Kidney (tissue), 14 donors: Measurements from ENCODE around the gene RBBP8. TPM values are rescaled to one million over a fixed set of nuclear protein-coding genes. Genes with fewer than 3 reads are reported as not detected.

Experiments used
- DNase-seq, 5 donors: peaks; one replicate each; pipeline ENCODE4 v3.0.0-alpha.2; 2013 to 2020
- FAIRE-seq: peaks from 2 replicates; lab custom pipeline; 2012; peaks lifted over from hg19 to GRCh38; lab: Jason Lieb, UNC
- H3K27ac ChIP-seq, 2 donors: one replicate each; pipeline ENCODE4 v1.7.0; 2013; ENCODE audit warnings: low read depth in 2 of 2, low read length in 2 of 2, inconsistent platforms in 1 of 2
- H3K27me3 ChIP-seq: one replicate; pipeline ENCODE4 v1.7.1; 2013; ENCODE audit warnings: low read length, inconsistent platforms; ENCODE audit not compliant: control insufficient read depth, insufficient read depth
- H3K36me3 ChIP-seq, 3 donors: one replicate each; pipeline versions ENCODE4 v1.7.0 to v1.7.1; 2013; ENCODE audit warnings: low read length in 3 of 3, control low read depth in 1 of 3, inconsistent platforms in 1 of 3; ENCODE audit not compliant: insufficient read depth in 3 of 3, control insufficient read depth in 2 of 3
- H3K4me1 ChIP-seq, 3 donors: one replicate each; pipeline versions ENCODE4 v1.7.0 to v1.7.1; 2013; ENCODE audit warnings: low read length in 3 of 3, inconsistent platforms in 1 of 3, low read depth in 1 of 3; ENCODE audit not compliant: control insufficient read depth in 2 of 3, insufficient read depth in 2 of 3
- H3K4me3 ChIP-seq, 3 donors: one replicate each; pipeline versions ENCODE4 v1.7.0 to v1.8.1; 2013; ENCODE audit warnings: low read length in 3 of 3, control low read depth in 1 of 3, inconsistent platforms in 1 of 3
- H3K9ac ChIP-seq, 3 donors: one replicate each; pipeline versions ENCODE4 v1.7.0 to v1.7.1; 2013; ENCODE audit warnings: low read length in 3 of 3, control low read depth in 1 of 3, inconsistent platforms in 1 of 3
- H3K9me3 ChIP-seq, 3 donors: one replicate each; pipeline versions ENCODE4 v1.7.0 to v1.7.1; 2013; ENCODE audit warnings: low read length in 3 of 3, control low read depth in 1 of 3, inconsistent platforms in 1 of 3; ENCODE audit not compliant: control insufficient read depth in 2 of 3, insufficient read depth in 1 of 3
- CTCF ChIP-seq: IDR thresholded peaks from 3 replicates; pipeline ENCODE4 v1.5.1; 2012; ENCODE audit warnings: mild to moderate bottlenecking, moderate library complexity, borderline replicate concordance; ENCODE audit not compliant: insufficient read depth; ENCODE audit errors: extremely low read depth
- intact Hi-C: fragments of 100-400 bp; cut with DNase I; formaldehyde crosslinking; loops from one replicate; pipeline ENCODE4 v1.11.1; 2022
- polyA plus RNA-seq: library from polyadenylated mRNA; stranded (reverse); fragments of 350-450 nt; fragmentation: Illumina TruSeq; extraction: RNeasy Lipid Tissue Mini Kit (QIAGEN cat#74804); gene quantifications from one replicate; pipeline ENCODE4 v1.2.3, GENCODE V29; 2014; ENCODE audit warnings: low read depth, low replicate concordance; ENCODE audit not compliant: insufficient read depth
- total RNA-seq: library from RNA; stranded (reverse); fragmentation: NEBNext Ultra II Directional; extraction: Animal tissue kit (Norgen Biotek cat#: 25700); gene quantifications from one replicate; pipeline ENCODE4 v1.2.1, GENCODE V29; 2021
- donor health status: control.
- donor health status: control.
- donor health status: control.
- donor health status: control.
- donor health status: control.
- donor health status: DM: yes; HTN: yes; CAD: no.
- donor health status: Normal renal cell carcinoma (clear cell type).

RBBP8 gene
- total and polyA plus RNA-seq, 2 donors from 2014 or later, result 45.8 to 166 TPM

DNA sequence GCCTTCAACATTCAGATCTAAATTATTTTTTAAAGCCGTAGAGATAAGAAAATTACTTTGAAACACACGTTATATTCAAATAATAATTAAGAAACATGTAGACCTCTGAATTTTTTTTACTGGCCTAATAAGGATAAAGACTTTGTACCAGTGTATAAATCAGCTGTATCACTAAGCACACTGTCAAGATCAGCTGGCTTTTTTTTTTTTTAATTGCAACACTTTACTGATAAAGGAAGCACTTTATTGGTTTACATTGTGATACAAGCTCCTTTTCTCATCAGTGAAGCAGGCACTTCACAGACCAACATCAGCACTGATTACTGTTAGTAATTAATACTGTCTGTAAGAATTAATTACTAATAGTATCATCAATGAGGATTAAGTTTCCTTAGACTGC, 88.5 kb downstream of the RBBP8 start:
- DNase-seq (no peak), FAIRE-seq (no peak)
- H3K27ac ChIP-seq, result no peak overlapping the region
- no peak overlapping the region for H3K4me3 ChIP-seq
- H3K4me1 ChIP-seq, result no peaks in the 10 kb centered on the region
- no peaks in the 10 kb centered on the region for H3K27me3 ChIP-seq
- no peaks in the 10 kb centered on the region for H3K9me3 ChIP-seq
- TF ChIP-seq CTCF, result no peak
- H3K9ac ChIP-seq, result no peak overlapping the region
- intact Hi-C loops, result no loop called here
- peaks cover 0 to 15% (median 2%) of the 10 kb centered on the region in 3 donors for H3K36me3 ChIP-seq

DNA sequence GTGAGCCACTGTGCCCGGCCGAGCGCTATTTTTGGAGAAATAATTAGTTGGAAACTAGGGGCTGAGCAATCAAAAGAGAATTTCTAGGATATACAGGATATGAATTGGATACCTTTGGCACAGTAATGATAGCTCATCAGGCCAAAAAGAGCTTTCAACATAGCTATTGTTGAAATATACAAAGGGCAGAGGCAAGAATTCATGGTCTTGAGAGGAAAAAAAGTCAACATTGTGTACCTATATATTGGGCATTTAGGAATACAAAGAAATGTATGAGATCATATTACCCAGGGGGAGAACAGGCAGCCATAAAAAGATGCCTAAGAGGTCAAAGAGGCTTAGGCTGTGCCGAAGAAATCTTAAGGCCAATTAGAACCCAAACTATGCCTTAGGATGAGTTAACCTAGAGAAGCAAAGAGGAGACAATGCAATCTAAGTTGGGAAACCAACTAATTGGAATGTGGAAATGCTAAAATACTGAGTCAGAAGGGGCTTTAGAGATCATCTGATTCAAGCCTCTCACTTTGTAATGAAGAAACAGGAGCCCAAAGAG, 99.0 kb downstream of the RBBP8 start:
- H3K4me1 ChIP-seq, result no peaks in the 10 kb centered on the region
- TF ChIP-seq CTCF, result no peak
- no peaks in the 10 kb centered on the region for H3K9me3 ChIP-seq
- no peak overlapping the region for H3K9ac ChIP-seq
- no peak for DNase-seq
- no peak overlapping the region for H3K27ac ChIP-seq
- no peak for FAIRE-seq
- no peak overlapping the region for H3K4me3 ChIP-seq
- H3K36me3 ChIP-seq, result peaks cover 0 to 2% (median 0%) of the 10 kb centered on the region in 3 donors
- H3K27me3 ChIP-seq, result no peaks in the 10 kb centered on the region
- intact Hi-C loops, result no loop called here

GRCh38 chr18:23033056-23033455, 99.9 kb downstream of the RBBP8 start:
- H3K9ac ChIP-seq, result no peak overlapping the region
- FAIRE-seq (no peak), DNase-seq (no peak)
- TF ChIP-seq CTCF, result no peak
- intact Hi-C loops, result no loop called here
- no peak overlapping the region for H3K4me3 ChIP-seq
- no peaks in the 10 kb centered on the region for H3K4me1 ChIP-seq
- peaks cover 0 to 2% (median 0%) of the 10 kb centered on the region in 3 donors for H3K36me3 ChIP-seq
- no peaks in the 10 kb centered on the region for H3K27me3 ChIP-seq
- no peak overlapping the region for H3K27ac ChIP-seq
- no peaks in the 10 kb centered on the region for H3K9me3 ChIP-seq
